G401 (cell line): ENCODE measurements around the gene S100A12. TPM values are rescaled to one million over a fixed set of nuclear protein-coding genes. Genes with fewer than 3 reads are reported as not detected.

Experiments
- DNase-seq: peaks from one replicate; pipeline ENCODE4 v3.0.0-alpha.2; 2015; ENCODE audit warnings: low spot score
- in situ Hi-C: cut with HindIII; loops from 2 replicates; pipeline ENCODE4 v1.10.0; 2016; ENCODE audit warnings: low sequenced_read_pairs, mixed read lengths
- total RNA-seq: library from RNA; depleted of rRNA; stranded (reverse); fragments of >200 nt; shearing (Covaris generic); gene quantifications from 2 replicates; pipeline ENCODE4 v1.2.3, GENCODE V29; 2014

Gene S100A12
- total RNA-seq, 1 experiment from 2014 or later = not detected

DNA sequence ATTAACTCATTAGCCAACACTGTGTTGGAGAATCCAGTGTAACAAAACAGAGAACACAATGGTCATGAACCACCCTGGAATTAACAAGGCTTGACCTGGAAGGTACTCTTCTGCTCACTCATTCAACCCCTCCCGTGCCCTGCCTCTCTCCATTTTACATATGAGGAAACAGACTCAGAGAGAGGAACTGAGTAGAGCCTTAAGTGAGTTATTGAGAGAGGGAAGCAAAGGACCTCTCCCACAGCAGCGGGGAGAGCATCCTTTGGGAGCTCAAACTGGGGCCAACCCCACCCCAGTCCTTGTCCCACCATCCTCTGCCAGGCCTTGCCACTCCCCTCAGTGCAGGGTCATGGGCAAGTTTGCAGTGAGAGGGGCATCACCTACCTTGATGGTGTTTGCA is 1.4 kb downstream of the S100A12 start:
- in situ Hi-C loops = loop anchor here (25.0 kb wide), 1 partner anchor 213 kb away; no protein-coding TSS in a partner anchor
- no peak for DNase-seq

- in situ Hi-C loops = loop anchor here (25.0 kb wide), 1 partner anchor 215 kb away; no protein-coding TSS in a partner anchor
- no peak for DNase-seq
Measured at GRCh38 chr1:153372571-153372970, 2.9 kb downstream of the S100A12 start.

DNA sequence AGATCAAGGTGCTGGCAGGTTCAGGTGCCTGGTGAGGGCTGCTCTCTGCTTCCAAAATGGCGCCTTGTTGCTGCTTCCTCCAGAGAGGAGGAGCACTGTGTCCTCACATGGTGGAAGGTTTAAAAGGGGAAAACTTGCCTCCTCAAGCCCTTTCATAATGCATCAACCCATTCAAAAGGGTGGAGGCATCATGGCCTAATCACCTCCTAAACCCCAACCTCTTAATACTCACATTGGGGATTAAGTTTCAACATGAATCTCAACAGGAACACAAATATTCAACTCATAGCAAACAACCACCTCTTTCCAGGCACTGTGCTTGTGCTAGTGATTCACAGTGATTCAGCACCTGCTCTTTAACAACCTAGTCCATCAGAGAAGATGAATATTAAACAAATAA is 4.2 kb downstream of the S100A12 start:
- in situ Hi-C loops = loop anchor here (25.0 kb wide), 1 partner anchor 216 kb away; no protein-coding TSS in a partner anchor
- no peak for DNase-seq

GRCh38 chr1:153370146-153370545 is 5.3 kb downstream of the S100A12 start:
- in situ Hi-C loops = loop anchor here (25.0 kb wide), 1 partner anchor 217 kb away; no protein-coding TSS in a partner anchor

GRCh38 chr1:153368495-153368894 is 6.9 kb downstream of the S100A12 start:
- in situ Hi-C loops = loop anchor here (25.0 kb wide), 1 partner anchor 219 kb away; no protein-coding TSS in a partner anchor

More at GRCh38 chr1:153370146-153370545, 5.3 kb downstream of the S100A12 start:
- DNase-seq = no peak

DNA sequence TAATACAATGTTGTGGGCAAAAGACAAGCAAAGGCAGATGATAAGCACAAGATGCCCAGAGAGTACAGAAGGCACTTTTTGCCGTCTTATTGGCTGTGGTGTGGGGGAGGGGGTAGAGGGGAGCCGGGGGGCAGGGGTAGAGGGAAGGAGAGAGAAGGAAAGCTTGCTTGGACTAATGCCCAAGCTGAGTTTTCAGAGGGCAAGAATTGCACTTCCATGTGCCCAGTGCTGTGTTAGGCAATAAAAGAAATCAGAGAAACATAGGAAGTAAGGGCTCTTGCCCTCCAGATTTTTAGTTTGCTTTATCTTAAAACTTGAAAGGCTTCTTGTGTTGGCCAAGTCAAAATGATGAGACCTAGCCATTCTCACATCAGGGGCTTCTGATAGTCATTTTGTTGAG is 8.3 kb downstream of the S100A12 start:
- in situ Hi-C loops = loop anchor here (25.0 kb wide), 1 partner anchor 220 kb away; no protein-coding TSS in a partner anchor
- no peak for DNase-seq

More at GRCh38 chr1:153368495-153368894, 6.9 kb downstream of the S100A12 start:
- DNase-seq = no peak

GRCh38 chr1:153366261-153366660 is 9.2 kb downstream of the S100A12 start:
- in situ Hi-C loops = loop anchor here (25.0 kb wide), 1 partner anchor 221 kb away; no protein-coding TSS in a partner anchor
- no peak for DNase-seq

DNA sequence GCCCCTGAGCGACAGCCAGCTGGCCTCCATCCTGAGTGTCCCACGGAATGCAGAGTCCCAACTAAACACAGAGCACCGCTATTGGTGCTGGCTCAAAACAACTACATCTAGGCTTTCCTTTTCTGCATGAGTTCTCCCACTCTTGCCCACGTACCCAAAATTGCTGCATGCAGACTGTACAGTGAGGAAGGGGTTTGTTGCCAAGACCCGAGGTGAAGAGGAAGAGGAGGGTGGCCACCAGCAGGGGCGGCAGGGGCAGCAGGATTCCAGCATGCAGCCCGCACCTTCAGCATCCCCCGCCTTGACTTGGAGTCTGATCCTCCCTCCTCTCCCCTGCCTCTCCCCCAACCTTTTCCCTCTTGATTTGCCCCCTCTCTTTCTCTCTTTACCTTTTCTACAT is 9.7 kb downstream of the S100A12 start:
- DNase-seq = no peak
- in situ Hi-C loops = loop anchor here (25.0 kb wide), 1 partner anchor 222 kb away; no protein-coding TSS in a partner anchor

- in situ Hi-C loops = loop anchor here (25.0 kb wide), 1 partner anchor 222 kb away; no protein-coding TSS in a partner anchor
- DNase-seq = no peak
Measured at GRCh38 chr1:153364766-153365666, 10.4 kb downstream of the S100A12 start.

DNA sequence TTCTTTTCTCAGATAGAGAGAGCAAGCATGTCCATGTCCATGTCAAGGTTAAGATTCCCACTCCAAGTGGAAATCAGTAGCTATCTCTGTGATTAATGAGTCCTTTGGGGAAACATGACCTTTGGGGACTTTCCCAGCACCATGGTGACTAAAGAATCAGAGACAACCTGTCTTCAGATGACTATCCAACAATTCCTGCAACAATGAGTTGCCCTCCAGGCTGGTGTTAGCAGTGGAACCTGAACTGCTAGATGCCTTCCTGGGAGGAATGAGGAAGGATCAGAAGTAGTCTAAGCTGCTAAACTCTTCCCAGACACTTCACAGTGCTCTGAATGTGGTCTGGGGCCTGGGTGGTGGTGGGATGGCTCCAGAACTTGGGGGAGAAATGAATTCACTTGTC is 11.3 kb downstream of the S100A12 start:
- in situ Hi-C loops = loop anchor here (25.0 kb wide), 1 partner anchor 223 kb away; no protein-coding TSS in a partner anchor
- DNase-seq = no peak

- no peak for DNase-seq
- in situ Hi-C loops = loop anchor here (25.0 kb wide), 1 partner anchor 224 kb away; no protein-coding TSS in a partner anchor
Measured at GRCh38 chr1:153363641-153364040, 11.8 kb downstream of the S100A12 start.

GRCh38 chr1:153362187-153362775 is 13.1 kb downstream of the S100A12 start:
- DNase-seq = no peak
- in situ Hi-C loops = loop anchor here (25.0 kb wide), 1 partner anchor 225 kb away; no protein-coding TSS in a partner anchor

GRCh38 chr1:153361480-153362109 is 13.8 kb downstream of the S100A12 start:
- in situ Hi-C loops = loop anchor here (25.0 kb wide), 1 partner anchor 226 kb away; no protein-coding TSS in a partner anchor
- no peak for DNase-seq

GRCh38 chr1:153360592-153361479 is 14.6 kb downstream of the S100A12 start:
- in situ Hi-C loops = loop anchor here (25.0 kb wide), 1 partner anchor 226 kb away; no protein-coding TSS in a partner anchor
- DNase-seq = no peak

- no peak for DNase-seq
- in situ Hi-C loops = loop anchor here (25.0 kb wide), 1 partner anchor 227 kb away; no protein-coding TSS in a partner anchor
Measured at GRCh38 chr1:153360190-153360589, 15.2 kb downstream of the S100A12 start.

- in situ Hi-C loops = loop anchor here (10.0 to 25.0 kb wide), 2 partner anchors 106 to 228 kb away; partner anchors contain the start of gene S100A7
- DNase-seq = no peak
Measured at GRCh38 chr1:153359241-153359640, 16.2 kb downstream of the S100A12 start.

DNA sequence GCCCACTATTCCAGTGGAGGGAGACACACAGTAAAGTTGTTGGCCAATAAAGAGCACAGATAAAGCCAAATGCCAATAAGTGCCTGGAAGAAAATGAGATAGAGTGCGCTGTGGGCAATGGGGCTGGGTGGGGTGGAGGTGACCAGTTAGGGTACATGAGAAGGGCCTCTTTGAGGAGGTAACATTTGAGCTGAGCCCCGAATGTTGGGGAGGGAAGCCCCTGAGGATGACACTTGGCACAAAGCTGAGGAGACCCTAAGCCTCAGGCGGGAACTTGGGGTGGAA is 16.8 kb downstream of the S100A12 start:
- in situ Hi-C loops = loop anchor here (10.0 to 25.0 kb wide), 2 partner anchors 106 to 229 kb away; partner anchors contain the start of gene S100A7
- no peak for DNase-seq
